GM12892 (cell line): ENCODE data around the gene BCL3.

Experiments used
- POLR2A ChIP-seq: IDR thresholded peaks from 2 replicates; pipeline ENCODE4 v1.6.1; 2011; ENCODE audit warnings: low read depth, low read length, control low read depth
- POLR2AphosphoS5 ChIP-seq: IDR thresholded peaks from 2 replicates; pipeline ENCODE4 v1.6.1; 2011; ENCODE audit warnings: low read depth, low read length, control low read depth
- TAF1 ChIP-seq: IDR thresholded peaks from 2 replicates; pipeline ENCODE4 v1.6.1; 2011; ENCODE audit warnings: low read depth, mild to moderate bottlenecking, control low read depth, low read length, borderline replicate concordance

GRCh38 chr19:44737238-44738071, 11.1 kb upstream of the BCL3 start:
- no peak for TF ChIP-seq POLR2AphosphoS5
- TF ChIP-seq POLR2A = no peak
- TF ChIP-seq TAF1 = no peak
